ENCODE measurements around the gene HTT-AS. TPM values are rescaled to one million over a fixed set of nuclear protein-coding genes. Genes with fewer than 3 reads are reported as not detected.

HTT-AS gene
- total and polyA plus RNA-seq, 2 of the 13 experiments (the other 11 are each of a cell fraction or from before 2014, with no cell fraction given): not detected

DNA sequence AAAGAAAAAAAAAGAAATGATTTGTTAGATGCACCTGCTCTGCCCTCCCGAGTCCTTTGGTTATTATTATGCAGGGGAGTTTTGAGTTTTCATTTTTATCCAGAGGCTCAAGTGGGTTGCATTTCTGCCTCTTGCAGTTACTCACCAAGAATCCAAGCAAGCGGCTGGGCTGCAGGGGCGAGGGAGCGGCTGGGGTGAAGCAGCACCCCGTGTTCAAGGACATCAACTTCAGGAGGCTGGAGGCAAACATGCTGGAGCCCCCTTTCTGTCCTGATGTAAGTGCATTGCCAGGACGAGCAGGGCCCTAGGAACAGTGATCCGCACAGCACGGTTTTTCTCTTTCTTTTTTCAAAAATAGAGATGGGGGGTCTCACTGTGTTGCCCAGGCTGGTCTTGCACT lies 39.1 kb downstream of the HTT-AS start:
- no peak overlapping the region for H3K9ac ChIP-seq (ENCODE audit: insufficient read depth, low read depth, low read length)
- intact Hi-C loops (cut with micrococcal nuclease; ENCODE audit: unreplicated experiment) (no loop called here), in situ Hi-C loops (cut with HindIII; ENCODE audit: extremely low pct_ligation_motif_present, low pct_unique_long_range_greater_than_20kb) (loop anchor here (5.0 kb wide), 1 partner anchor 53 kb away; no protein-coding TSS in a partner anchor)
- no peaks in the 10 kb centered on the region for H4K20me1 ChIP-seq (ENCODE audit: insufficient read depth, low read length)
- H3K79me2 ChIP-seq (ENCODE audit: insufficient read depth, low read length): no peaks in the 10 kb centered on the region
- FAIRE-seq: no peak
- no peak overlapping the region for H3K4me3 ChIP-seq (replicated peaks in 1 of 3; ENCODE audit: insufficient read depth in 1 of 3, low read depth in 2 of 3, low read length in 3 of 3)
- TF ChIP-seq ZNF343 (CRISPR knock-in tag; IDR thresholded peaks at IDR 0.05): no peak
- H3K36me3 ChIP-seq (replicated peaks in 1 of 2; ENCODE audit: control insufficient read depth in 1 of 2, insufficient read depth in 2 of 2, low read length in 2 of 2): no peaks in the 10 kb centered on the region
- BruUV-seq (replicated peaks): no TSS peak
- H3K4me2 ChIP-seq (ENCODE audit: low read depth, low read length): peak overlapping the region; percentile 99; the same call in 1 of the 2 replicates
- no peak for ATAC-seq
- POLR2A ChIA-PET: interaction anchor here (1.3 kb wide), 1 partner anchor 11 kb away, joined by 3 read pairs; no protein-coding TSS in a partner anchor
- no peak overlapping the region for H3K27ac ChIP-seq (ENCODE audit: extremely low read length, insufficient read depth, low read length)
- peaks cover 77% of the 10 kb centered on the region for H3K4me1 ChIP-seq (ENCODE audit: insufficient read depth, low read length)
- no peak for DNase-seq (ENCODE audit: low spot score)
- WGBS (ENCODE audit: low lambda C conversion rate): 58% methylated on average over 8 of the region's 8 CpGs
- CTCF ChIA-PET (ENCODE audit: low intra/inter-chr PET ratio, low total read pairs): no interaction called here
- no peaks in the 10 kb centered on the region for H3K9me3 ChIP-seq (ENCODE audit: low read length)
- no peak overlapping the region for H2AFZ ChIP-seq (ENCODE audit: low read length)
- peaks cover 2 to 41% of the 10 kb centered on the region in 2 experiments; a peak in 3 of 5 replicates for H3K27me3 ChIP-seq (ENCODE audit: control insufficient read depth in 1 of 2, insufficient read depth in 2 of 2, low read length in 2 of 2)

DNA sequence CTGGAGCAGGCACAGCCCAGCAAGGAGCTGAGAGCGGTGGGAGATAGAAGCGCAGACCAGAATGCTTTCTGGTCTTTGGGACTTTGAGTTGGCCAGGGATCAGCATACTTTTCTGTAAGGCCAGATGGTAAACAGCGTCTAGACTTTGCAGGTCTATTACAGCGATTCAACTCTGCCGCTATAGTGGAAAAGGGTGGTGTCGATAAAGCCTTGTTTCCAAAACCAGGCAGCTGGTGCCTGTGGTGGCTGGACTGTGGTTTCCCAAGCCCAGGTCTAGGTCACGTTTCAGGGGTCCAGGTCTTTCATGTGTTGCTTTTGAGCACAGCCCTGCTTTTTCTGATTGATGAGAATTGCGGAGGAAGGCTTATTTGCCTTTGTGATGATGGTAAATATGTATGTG lies 40.1 kb downstream of the HTT-AS start:
- FAIRE-seq: no peak
- intact Hi-C loops (cut with micrococcal nuclease; ENCODE audit: unreplicated experiment) (no loop called here), in situ Hi-C loops (cut with HindIII; ENCODE audit: extremely low pct_ligation_motif_present, low pct_unique_long_range_greater_than_20kb) (no loop called here)
- ChIA-PET POLR2A (interaction anchor here (1.0 to 2.7 kb wide), 2 partner anchors 25 to 71 kb away, joined by 3 to 6 read pairs; partner anchors contain the start of genes GRK4 and NOP14), CTCF (ENCODE audit: low intra/inter-chr PET ratio, low total read pairs) (no interaction called here)
- Histone ChIP-seq H3K4me1 (ENCODE audit: insufficient read depth, low read length) (peaks cover 77% of the 10 kb centered on the region), H3K27ac (ENCODE audit: extremely low read length, insufficient read depth, low read length) (no peak overlapping the region), H3K4me2 (ENCODE audit: low read depth, low read length) (peak overlapping the region; percentile 69), H3K36me3 (replicated peaks in 1 of 2; ENCODE audit: control insufficient read depth in 1 of 2, insufficient read depth in 2 of 2, low read length in 2 of 2) (no peaks in the 10 kb centered on the region), H3K4me3 (replicated peaks in 1 of 3; ENCODE audit: insufficient read depth in 1 of 3, low read depth in 2 of 3, low read length in 3 of 3) (peak overlapping the region in 1 of 3 experiments; percentile 42; a peak in 2 of 6 replicates), H2AFZ (ENCODE audit: low read length) (no peak overlapping the region), H3K79me2 (ENCODE audit: insufficient read depth, low read length) (no peaks in the 10 kb centered on the region), H3K9ac (ENCODE audit: insufficient read depth, low read depth, low read length) (no peak overlapping the region; the same call in 1 of the 2 replicates), H4K20me1 (ENCODE audit: insufficient read depth, low read length) (no peaks in the 10 kb centered on the region), H3K9me3 (ENCODE audit: low read length) (no peaks in the 10 kb centered on the region), H3K27me3 (ENCODE audit: control insufficient read depth in 1 of 2, insufficient read depth in 2 of 2, low read length in 2 of 2) (peaks cover 2 to 44% of the 10 kb centered on the region in 2 experiments; a peak in 3 of 5 replicates)
- peak; percentile 29 for ATAC-seq
- 19% methylated on average over 6 of the region's 8 CpGs for WGBS (ENCODE audit: low lambda C conversion rate)
- BruUV-seq (replicated peaks): no TSS peak
- peak; percentile 38 for DNase-seq (ENCODE audit: low spot score)
- TF ChIP-seq ELF1 (CRISPR knock-in tag; IDR thresholded peaks at IDR 0.05) (no peak), RARA (CRISPR knock-in tag; IDR thresholded peaks at IDR 0.05) (peak; percentile 17; the same call in 1 of the 2 replicates), SKI (IDR thresholded peaks at IDR 0.05; ENCODE audit: partially characterized antibody) (peak; percentile 82), ZNF33A (CRISPR knock-in tag; IDR thresholded peaks at IDR 0.05; ENCODE audit: borderline replicate concordance) (no peak), LCORL (IDR thresholded peaks at IDR 0.05) (no peak), LCORL (CRISPR knock-in tag; IDR thresholded peaks at IDR 0.05) (peak; percentile 31; the same call in 1 of the 2 replicates), BCL6 (CRISPR knock-in tag; IDR thresholded peaks at IDR 0.05) (peak; percentile 41), ZNF205 (CRISPR knock-in tag; IDR thresholded peaks at IDR 0.05) (no peak)
- TF ChIP-seq, protein P1, sequence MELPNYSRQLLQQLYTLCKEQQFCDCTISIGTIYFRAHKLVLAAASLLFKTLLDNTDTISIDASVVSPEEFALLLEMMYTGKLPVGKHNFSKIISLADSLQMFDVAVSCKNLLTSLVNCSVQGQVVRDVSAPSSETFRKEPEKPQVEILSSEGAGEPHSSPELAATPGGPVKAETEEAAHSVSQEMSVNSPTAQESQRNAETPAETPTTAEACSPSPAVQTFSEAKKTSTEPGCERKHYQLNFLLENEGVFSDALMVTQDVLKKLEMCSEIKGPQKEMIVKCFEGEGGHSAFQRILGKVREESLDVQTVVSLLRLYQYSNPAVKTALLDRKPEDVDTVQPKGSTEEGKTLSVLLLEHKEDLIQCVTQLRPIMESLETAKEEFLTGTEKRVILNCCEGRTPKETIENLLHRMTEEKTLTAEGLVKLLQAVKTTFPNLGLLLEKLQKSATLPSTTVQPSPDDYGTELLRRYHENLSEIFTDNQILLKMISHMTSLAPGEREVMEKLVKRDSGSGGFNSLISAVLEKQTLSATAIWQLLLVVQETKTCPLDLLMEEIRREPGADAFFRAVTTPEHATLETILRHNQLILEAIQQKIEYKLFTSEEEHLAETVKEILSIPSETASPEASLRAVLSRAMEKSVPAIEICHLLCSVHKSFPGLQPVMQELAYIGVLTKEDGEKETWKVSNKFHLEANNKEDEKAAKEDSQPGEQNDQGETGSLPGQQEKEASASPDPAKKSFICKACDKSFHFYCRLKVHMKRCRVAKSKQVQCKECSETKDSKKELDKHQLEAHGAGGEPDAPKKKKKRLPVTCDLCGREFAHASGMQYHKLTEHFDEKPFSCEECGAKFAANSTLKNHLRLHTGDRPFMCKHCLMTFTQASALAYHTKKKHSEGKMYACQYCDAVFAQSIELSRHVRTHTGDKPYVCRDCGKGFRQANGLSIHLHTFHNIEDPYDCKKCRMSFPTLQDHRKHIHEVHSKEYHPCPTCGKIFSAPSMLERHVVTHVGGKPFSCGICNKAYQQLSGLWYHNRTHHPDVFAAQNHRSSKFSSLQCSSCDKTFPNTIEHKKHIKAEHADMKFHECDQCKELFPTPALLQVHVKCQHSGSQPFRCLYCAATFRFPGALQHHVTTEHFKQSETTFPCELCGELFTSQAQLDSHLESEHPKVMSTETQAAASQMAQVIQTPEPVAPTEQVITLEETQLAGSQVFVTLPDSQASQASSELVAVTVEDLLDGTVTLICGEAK (IDR thresholded peaks at IDR 0.05): no peak
- TF ChIP-seq, protein P1 (CRISPR knock-in tag; IDR thresholded peaks at IDR 0.05): peak; percentile 93
